ENCODE results near the gene IZUMO4. TPM values are rescaled to one million over a fixed set of nuclear protein-coding genes. Genes with fewer than 3 reads are reported as not detected.

The IZUMO4 gene
- total and polyA plus RNA-seq, 10 of the 15 experiments (the other 5 are each of a cell fraction or from before 2014, with no cell fraction given) = 0.53 to 27.1 (median 7.5) TPM

- Histone ChIP-seq H3K4me3 (0 out of 2 replicates have a peak overlapping the region, but pooled peaks have one; percentile 8), H3K36me3 (ENCODE audit: control insufficient read depth in 2 of 2, insufficient read depth in 2 of 2, low read length in 1 of 2) (peaks cover 9 to 14% of the 10 kb centered on the region in 2 experiments; a peak in 3 of 4 replicates), H2AFZ (ENCODE audit: control insufficient read depth, low read depth, low read length) (no peak overlapping the region), H3K79me2 (ENCODE audit: control insufficient read depth, insufficient read depth, low read length) (peaks cover 71% of the 10 kb centered on the region), H3K4me2 (ENCODE audit: control insufficient read depth, insufficient read depth) (peak overlapping the region; percentile 91), H3K4me1 (ENCODE audit: control insufficient read depth, insufficient read depth, low read length) (peaks cover 43% of the 10 kb centered on the region), H3K9me3 (replicated peaks; ENCODE audit: control insufficient read depth, insufficient read depth, low read length) (no peaks in the 10 kb centered on the region), H4K20me1 (ENCODE audit: control insufficient read depth, insufficient read depth) (peaks cover 14% of the 10 kb centered on the region), H3K9ac (ENCODE audit: control insufficient read depth, insufficient read depth, low read length) (no peak overlapping the region), H3K27me3 (replicated peaks in 1 of 2; ENCODE audit: control insufficient read depth in 2 of 2, insufficient read depth in 2 of 2, low read length in 1 of 2) (no peaks in the 10 kb centered on the region), H3K27ac (ENCODE audit: control insufficient read depth, insufficient read depth) (peak overlapping the region; percentile 39; the same call in 1 of the 2 replicates)
- ChIA-PET RAD21 (ENCODE audit: unreplicated experiment) (interaction anchor here (1.3 kb wide), 1 partner anchor 22 kb away, joined by 3 read pairs; no protein-coding TSS in a partner anchor), SMC1A (ENCODE audit: uncharacterized antibody, unreplicated experiment) (interaction anchor here (1.0 kb wide), 1 partner anchor 105 kb away, joined by 3 read pairs; the partner anchor contains the start of gene AP3D1), POLR2A (interaction anchor here (0.5 to 1.0 kb wide), 4 partner anchors 13 to 102 kb away, joined by 3 to 4 read pairs (median 3); no protein-coding TSS in a partner anchor), CTCF (interaction anchor here (1.0 to 1.6 kb wide), 4 partner anchors 16 to 46 kb away, joined by 3 to 10 read pairs (median 4); no protein-coding TSS in a partner anchor)
- intact Hi-C loops (cut with micrococcal nuclease; ENCODE audit: unreplicated experiment) (no loop called here), in situ Hi-C loops (cut with MboI) (no loop called here)
- WGBS (ENCODE audit: insufficient coverage, insufficient replicate concordance, low lambda C conversion rate, missing lambda C conversion rate) = 23% methylated on average over 6 of the region's 6 CpGs
- DNase-seq (ENCODE audit: low read depth, low spot score) (no peak), ATAC-seq (peak; percentile 1; the same call in 2 of the 3 replicates), FAIRE-seq (no peak)
- BruUV-seq (replicated peaks) = no TSS peak
- 0 out of 4 replicates have a peak, but pooled peaks of 1 of the 2 experiments have one; percentile 9 for TF ChIP-seq BHLHE40 (IDR thresholded peaks at IDR 0.05; ENCODE audit: borderline replicate concordance in 1 of 2, low read depth in 2 of 2, low read length in 1 of 2)
- TF ChIP-seq, protein P1, sequence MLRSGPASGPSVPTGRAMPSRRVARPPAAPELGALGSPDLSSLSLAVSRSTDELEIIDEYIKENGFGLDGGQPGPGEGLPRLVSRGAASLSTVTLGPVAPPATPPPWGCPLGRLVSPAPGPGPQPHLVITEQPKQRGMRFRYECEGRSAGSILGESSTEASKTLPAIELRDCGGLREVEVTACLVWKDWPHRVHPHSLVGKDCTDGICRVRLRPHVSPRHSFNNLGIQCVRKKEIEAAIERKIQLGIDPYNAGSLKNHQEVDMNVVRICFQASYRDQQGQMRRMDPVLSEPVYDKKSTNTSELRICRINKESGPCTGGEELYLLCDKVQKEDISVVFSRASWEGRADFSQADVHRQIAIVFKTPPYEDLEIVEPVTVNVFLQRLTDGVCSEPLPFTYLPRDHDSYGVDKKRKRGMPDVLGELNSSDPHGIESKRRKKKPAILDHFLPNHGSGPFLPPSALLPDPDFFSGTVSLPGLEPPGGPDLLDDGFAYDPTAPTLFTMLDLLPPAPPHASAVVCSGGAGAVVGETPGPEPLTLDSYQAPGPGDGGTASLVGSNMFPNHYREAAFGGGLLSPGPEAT (IDR thresholded peaks at IDR 0.05; ENCODE audit: low read depth) = 0 out of 2 replicates have a peak, but pooled peaks have one; percentile 6
- no peak for TF ChIP-seq ELK1 (IDR thresholded peaks at IDR 0.05; ENCODE audit: low read depth, low read length)
- TF ChIP-seq SMC3 (IDR thresholded peaks at IDR 0.05; ENCODE audit: borderline replicate concordance, low read length) = 0 out of 2 replicates have a peak, but pooled peaks have one; percentile 13
- TF ChIP-seq CTCF (IDR thresholded peaks at IDR 0.05 in 2 of 3, conservative IDR thresholded peaks at IDR 0.05 in 1 of 3; ENCODE audit: control insufficient read depth in 2 of 3, extremely low read depth in 1 of 3, insufficient read depth in 1 of 3, low read depth in 3 of 3, low read length in 3 of 3) = peak in 2 of 3 experiments; percentile 33 to 38; a peak in 3 of 6 replicates
- no peak for TF ChIP-seq HCFC1 (IDR thresholded peaks at IDR 0.05; ENCODE audit: low read length)
- TF ChIP-seq ATF7 (IDR thresholded peaks at IDR 0.05; ENCODE audit: low read depth) = no peak
- TF ChIP-seq POLR2AphosphoS2 (IDR thresholded peaks at IDR 0.05; ENCODE audit: low read depth, low read length) = peak; percentile 52; the same call in 1 of the 2 replicates
- no peak for TF ChIP-seq FOXM1 (IDR thresholded peaks at IDR 0.05; ENCODE audit: low read depth, low read length)
- peak; percentile 34; the same call in 1 of the 2 replicates for TF ChIP-seq PML (IDR thresholded peaks at IDR 0.05; ENCODE audit: low read length)
- no peak for TF ChIP-seq CBFB (IDR thresholded peaks at IDR 0.05; ENCODE audit: low read depth)
- no peak for TF ChIP-seq BCL3 (IDR thresholded peaks at IDR 0.05; ENCODE audit: borderline replicate concordance, insufficient read depth, low read depth, low read length, poor library complexity, severe bottlenecking)
- no peak for TF ChIP-seq NR2C1 (IDR thresholded peaks at IDR 0.05)
- TF ChIP-seq RAD21 (IDR thresholded peaks at IDR 0.05; ENCODE audit: insufficient read depth, low read depth, low read length) = 0 out of 2 replicates have a peak, but pooled peaks have one; percentile 4
Observed at GRCh38 chr19:2047076-2047448, 49.7 kb upstream of the IZUMO4 start.

Measured in GM12878 (cell line).